H1 (cell line): ENCODE data around the gene CCDC51. TPM values are rescaled to one million over a fixed set of nuclear protein-coding genes. Genes with fewer than 3 reads are reported as not detected.
A peak's percentile ranks its signal among the peaks of the same experiment; 100 is the strongest.

ENCODE experiments used
- ASH2L ChIP-seq: fragments of 200-600, 300-600 bp; sonication (generic); IDR thresholded peaks from one replicate; pipeline ENCODE4 v1.7.1; 2017; ENCODE audit warnings: low read length
- CTCF ChIP-seq, 3 experiments: IDR thresholded peaks; 1 replicate in 2 of 3; 2 replicates in 1 of 3; pipeline versions ENCODE4 v1.5.1 to v1.6.1; 2011; ENCODE audit warnings: low read length in 3 of 3, mild to moderate bottlenecking in 3 of 3, inconsistent platforms in 2 of 3, low read depth in 1 of 3, moderate library complexity in 1 of 3; ENCODE audit not compliant: insufficient read depth in 1 of 3; ENCODE audit errors: control extremely low read depth in 1 of 3
- E2F6 ChIP-seq: IDR thresholded peaks from 2 replicates; pipeline ENCODE4 v1.6.1; 2012; ENCODE audit warnings: inconsistent platforms
- SP2 ChIP-seq: IDR thresholded peaks from 2 replicates; pipeline ENCODE4 v1.6.1; 2012; ENCODE audit warnings: mild to moderate bottlenecking, low read length, inconsistent platforms
- polyA plus RNA-seq, 7 experiments: library from polyadenylated mRNA; depleted of rRNA in 3 of 7; stranded (reverse) in 5 of 7; unstranded in 2 of 7; fragments of >200 nt in 5 of 7; fragments of 200-250 nt in 2 of 7; gene quantifications; 1 replicate in 5 of 7; 2 replicates in 1 of 7; 4 replicates in 1 of 7; pipeline versions ENCODE4 v1.2.1 to v1.2.3, GENCODE V29; 2011 to 2013; ENCODE audit warnings: missing spikeins in 2 of 7, mixed read lengths in 2 of 7
- total RNA-seq: library from RNA; stranded (reverse); fragmentation: NEBNext Ultra II Directional; extraction: Animal tissue kit (Norgen Biotek cat#: 25700); gene quantifications from 2 replicates; pipeline ENCODE4 v1.2.1, GENCODE V29; 2021

The CCDC51 gene
- total and polyA plus RNA-seq, 2 of the 8 experiments (the other 6 are each of a cell fraction or from before 2014, with no cell fraction given): 21.3 to 21.4 TPM

GRCh38 chr3:48435774-48436476 lies 4.0 kb downstream of the CCDC51 start (continued):
- TF ChIP-seq ASH2L (no peak), SP2 (no peak), CTCF (IDR thresholded peaks at IDR 0.05; ENCODE audit: control extremely low read depth in 1 of 3, insufficient read depth in 1 of 3, low read depth in 1 of 3, low read length in 3 of 3) (peak in 2 of 3 experiments; percentile 100; a peak in 3 of 4 replicates), E2F6 (peak; percentile 40; the same call in 1 of the 2 replicates)
